ENCODE results near the gene DRD4. TPM values are rescaled to one million over a fixed set of nuclear protein-coding genes. Genes with fewer than 3 reads are reported as not detected.
"Not testable (repeated sequence)": the region's sequence is repeated elsewhere in the genome, so short reads cannot be mapped to it uniquely, and the experiment has no call there.

DRD4 gene
- total RNA-seq, 1 donor from 2014 or later, result 0.22 TPM

DNA sequence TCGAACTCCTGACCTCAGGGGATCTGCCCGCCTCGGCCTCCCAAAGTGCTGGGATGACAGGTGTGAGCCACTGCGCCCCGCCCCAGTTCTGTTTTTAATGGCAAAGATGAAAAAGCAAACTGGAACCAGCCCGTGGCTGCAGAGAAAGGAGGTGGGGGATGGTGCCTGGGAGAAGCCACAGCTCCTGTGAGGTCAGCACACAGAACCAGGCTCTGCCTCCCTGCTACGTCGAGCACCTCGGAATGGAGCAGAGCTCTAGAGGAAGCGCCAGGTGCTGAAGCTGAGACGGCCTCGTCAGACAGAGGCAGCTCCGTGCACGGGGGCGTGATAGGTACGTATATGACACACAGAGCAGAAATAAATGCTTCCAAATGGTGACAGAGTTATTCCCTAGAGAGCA, 8.5 kb downstream of the DRD4 start:
- H3K36me3 ChIP-seq, result peaks cover 39% of the 10 kb centered on the region
- H3K27me3 ChIP-seq (ENCODE audit: low read depth), result no peaks in the 10 kb centered on the region
- TF ChIP-seq, protein P1, sequence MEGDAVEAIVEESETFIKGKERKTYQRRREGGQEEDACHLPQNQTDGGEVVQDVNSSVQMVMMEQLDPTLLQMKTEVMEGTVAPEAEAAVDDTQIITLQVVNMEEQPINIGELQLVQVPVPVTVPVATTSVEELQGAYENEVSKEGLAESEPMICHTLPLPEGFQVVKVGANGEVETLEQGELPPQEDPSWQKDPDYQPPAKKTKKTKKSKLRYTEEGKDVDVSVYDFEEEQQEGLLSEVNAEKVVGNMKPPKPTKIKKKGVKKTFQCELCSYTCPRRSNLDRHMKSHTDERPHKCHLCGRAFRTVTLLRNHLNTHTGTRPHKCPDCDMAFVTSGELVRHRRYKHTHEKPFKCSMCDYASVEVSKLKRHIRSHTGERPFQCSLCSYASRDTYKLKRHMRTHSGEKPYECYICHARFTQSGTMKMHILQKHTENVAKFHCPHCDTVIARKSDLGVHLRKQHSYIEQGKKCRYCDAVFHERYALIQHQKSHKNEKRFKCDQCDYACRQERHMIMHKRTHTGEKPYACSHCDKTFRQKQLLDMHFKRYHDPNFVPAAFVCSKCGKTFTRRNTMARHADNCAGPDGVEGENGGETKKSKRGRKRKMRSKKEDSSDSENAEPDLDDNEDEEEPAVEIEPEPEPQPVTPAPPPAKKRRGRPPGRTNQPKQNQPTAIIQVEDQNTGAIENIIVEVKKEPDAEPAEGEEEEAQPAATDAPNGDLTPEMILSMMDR (IDR thresholded peaks at IDR 0.05; ENCODE audit: borderline replicate concordance), result no peak
- no peaks in the 10 kb centered on the region for H3K9me3 ChIP-seq (replicated peaks)
- no peak for DNase-seq
- no peak overlapping the region for H3K27ac ChIP-seq (replicated peaks)
- intact Hi-C loops (cut with micrococcal nuclease), result no loop called here
- H3K4me1 ChIP-seq, result peaks cover under 1% of the 10 kb centered on the region
- no peak overlapping the region for H3K4me3 ChIP-seq

DNA sequence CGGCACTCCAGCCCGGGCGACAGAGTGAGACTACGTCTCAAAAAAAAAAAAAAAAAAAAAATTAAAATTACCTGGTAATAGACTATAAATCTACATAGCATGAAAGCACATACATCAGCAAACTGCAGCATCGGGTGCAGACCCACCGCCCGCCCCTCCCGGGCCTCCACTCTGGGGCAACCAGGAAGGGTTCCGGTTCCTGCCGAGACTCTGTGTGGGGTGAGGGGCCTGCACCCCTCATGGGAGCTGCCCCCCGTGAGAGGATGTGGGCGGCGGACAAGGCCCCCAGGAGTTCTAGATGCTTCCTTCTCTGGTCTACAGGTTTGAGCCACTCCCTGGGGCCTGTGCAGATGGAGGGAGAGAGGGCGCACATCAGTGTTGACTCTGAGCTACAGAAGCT, 9.1 kb downstream of the DRD4 start:
- Histone ChIP-seq H3K27ac (replicated peaks) (no peak overlapping the region), H3K27me3 (ENCODE audit: low read depth) (no peaks in the 10 kb centered on the region), H3K4me1 (no peaks in the 10 kb centered on the region), H3K4me3 (no peak overlapping the region), H3K9me3 (replicated peaks) (no peaks in the 10 kb centered on the region), H3K36me3 (peaks cover 46% of the 10 kb centered on the region)
- no peak for DNase-seq
- intact Hi-C loops (cut with micrococcal nuclease), result no loop called here
- TF ChIP-seq, protein P1 (IDR thresholded peaks at IDR 0.05; ENCODE audit: borderline replicate concordance), result no peak

GRCh38 chr11:647672-648158, 10.6 kb downstream of the DRD4 start:
- H3K9me3 ChIP-seq (replicated peaks); H3K27ac ChIP-seq (replicated peaks); DNase-seq; H3K27me3 ChIP-seq (ENCODE audit: low read depth); H3K4me3 ChIP-seq; intact Hi-C loops (cut with micrococcal nuclease); H3K4me1 ChIP-seq: not testable (repeated sequence)
- peaks cover 54% of the 10 kb centered on the region for H3K36me3 ChIP-seq

- no peaks in the 10 kb centered on the region for H3K27me3 ChIP-seq (ENCODE audit: low read depth)
- H3K4me3 ChIP-seq, result no peak overlapping the region
- H3K9me3 ChIP-seq (replicated peaks), result no peaks in the 10 kb centered on the region
- TF ChIP-seq, protein P1 (IDR thresholded peaks at IDR 0.05; ENCODE audit: borderline replicate concordance), result no peak
- no peaks in the 10 kb centered on the region for H3K4me1 ChIP-seq
- intact Hi-C loops (cut with micrococcal nuclease), result no loop called here
- H3K36me3 ChIP-seq, result peaks cover 49% of the 10 kb centered on the region
- no peak overlapping the region for H3K27ac ChIP-seq (replicated peaks)
- no peak for DNase-seq
These were observed 13.4 kb downstream of the DRD4 start for GRCh38 chr11:650482-650881.

GRCh38 chr11:653136-653535, 16.1 kb downstream of the DRD4 start:
- H3K27ac ChIP-seq (replicated peaks); H3K9me3 ChIP-seq (replicated peaks); H3K4me1 ChIP-seq; H3K4me3 ChIP-seq; H3K27me3 ChIP-seq (ENCODE audit: low read depth); DNase-seq; intact Hi-C loops (cut with micrococcal nuclease): not testable (repeated sequence)
- peaks cover 47% of the 10 kb centered on the region for H3K36me3 ChIP-seq

- H3K27ac ChIP-seq (replicated peaks), result no peak overlapping the region
- intact Hi-C loops (cut with micrococcal nuclease), result no loop called here
- no peak overlapping the region for H3K4me3 ChIP-seq
- no peaks in the 10 kb centered on the region for H3K27me3 ChIP-seq (ENCODE audit: low read depth)
- no peaks in the 10 kb centered on the region for H3K4me1 ChIP-seq
- peaks cover 49% of the 10 kb centered on the region for H3K36me3 ChIP-seq
- no peak for DNase-seq
- no peaks in the 10 kb centered on the region for H3K9me3 ChIP-seq (replicated peaks)
- TF ChIP-seq, protein P1 (IDR thresholded peaks at IDR 0.05; ENCODE audit: borderline replicate concordance), result no peak
These were observed 16.8 kb downstream of the DRD4 start for GRCh38 chr11:653837-654236.

- H3K4me1 ChIP-seq; intact Hi-C loops (cut with micrococcal nuclease); DNase-seq; H3K4me3 ChIP-seq; H3K27ac ChIP-seq (replicated peaks); H3K27me3 ChIP-seq (ENCODE audit: low read depth); H3K9me3 ChIP-seq (replicated peaks): not testable (repeated sequence)
- H3K36me3 ChIP-seq, result peaks cover 53% of the 10 kb centered on the region
These were observed 17.4 kb downstream of the DRD4 start for GRCh38 chr11:654444-654843.
